Prostate gland (tissue), 2 donors: ENCODE results near the gene FAM8A1.

Experiments
- POLR2A ChIP-seq: fragments of 450-650 bp; IDR thresholded peaks from one replicate; pipeline ENCODE4 v1.6.1; 2016; ENCODE audit warnings: antibody characterized with exemption, mild to moderate bottlenecking
- TF ChIP-seq, protein P1 (sequence below), 4 experiments: fragments of 200-600 bp in 2 of 4; fragments of 450-650 bp in 2 of 4; sonication (generic) in 2 of 4; IDR thresholded peaks; 1 replicate in 3 of 4; 2 replicates in 1 of 4; pipeline ENCODE4 v1.5.1; 2016 to 2019; ENCODE audit warnings: antibody characterized with exemption in 4 of 4, mild to moderate bottlenecking in 2 of 4, moderate library complexity in 2 of 4

DNA sequence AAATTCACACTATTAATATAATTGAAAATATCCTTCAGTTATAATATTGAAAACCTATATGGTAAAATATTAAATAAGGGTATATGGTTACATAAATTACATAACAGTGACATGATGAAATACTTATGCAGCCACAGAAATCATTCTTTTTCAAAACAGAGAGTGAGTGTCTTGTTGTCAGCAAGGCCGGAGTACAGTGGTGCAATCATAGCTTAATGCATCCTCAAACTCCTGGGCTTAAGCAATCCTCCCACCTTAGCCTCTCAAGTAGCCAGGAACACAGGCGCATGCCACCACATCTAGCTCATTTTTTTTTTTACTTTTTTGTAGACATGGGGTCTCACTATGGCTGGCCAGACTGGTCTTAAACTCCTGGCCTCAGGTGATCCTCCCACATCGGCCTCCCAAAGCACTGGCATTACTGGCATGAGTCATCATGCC is 40.4 kb downstream of the FAM8A1 start:
- TF ChIP-seq, protein P1, sequence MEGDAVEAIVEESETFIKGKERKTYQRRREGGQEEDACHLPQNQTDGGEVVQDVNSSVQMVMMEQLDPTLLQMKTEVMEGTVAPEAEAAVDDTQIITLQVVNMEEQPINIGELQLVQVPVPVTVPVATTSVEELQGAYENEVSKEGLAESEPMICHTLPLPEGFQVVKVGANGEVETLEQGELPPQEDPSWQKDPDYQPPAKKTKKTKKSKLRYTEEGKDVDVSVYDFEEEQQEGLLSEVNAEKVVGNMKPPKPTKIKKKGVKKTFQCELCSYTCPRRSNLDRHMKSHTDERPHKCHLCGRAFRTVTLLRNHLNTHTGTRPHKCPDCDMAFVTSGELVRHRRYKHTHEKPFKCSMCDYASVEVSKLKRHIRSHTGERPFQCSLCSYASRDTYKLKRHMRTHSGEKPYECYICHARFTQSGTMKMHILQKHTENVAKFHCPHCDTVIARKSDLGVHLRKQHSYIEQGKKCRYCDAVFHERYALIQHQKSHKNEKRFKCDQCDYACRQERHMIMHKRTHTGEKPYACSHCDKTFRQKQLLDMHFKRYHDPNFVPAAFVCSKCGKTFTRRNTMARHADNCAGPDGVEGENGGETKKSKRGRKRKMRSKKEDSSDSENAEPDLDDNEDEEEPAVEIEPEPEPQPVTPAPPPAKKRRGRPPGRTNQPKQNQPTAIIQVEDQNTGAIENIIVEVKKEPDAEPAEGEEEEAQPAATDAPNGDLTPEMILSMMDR (IDR thresholded peaks at IDR 0.05) = no peak
- TF ChIP-seq POLR2A = no peak
